ENCODE data around the gene FRRS1. TPM values are rescaled to one million over a fixed set of nuclear protein-coding genes. Genes with fewer than 3 reads are reported as not detected.

The FRRS1 gene
- total RNA-seq, 1 donor, result 23.2 TPM

- Histone ChIP-seq H3K4me3 (ENCODE audit: insufficient read depth, low read length) (no peak overlapping the region), H3K36me3 (ENCODE audit: insufficient read depth, low read length) (no peaks in the 10 kb centered on the region), H3K27ac (ENCODE audit: low read depth, low read length) (no peak overlapping the region), H3K79me2 (ENCODE audit: insufficient read depth, low read length) (no peaks in the 10 kb centered on the region), H3K4me2 (ENCODE audit: insufficient read depth, low read length) (peak overlapping the region; percentile 0), H4K20me1 (ENCODE audit: insufficient read depth, low read length) (no peaks in the 10 kb centered on the region), H3K4me1 (ENCODE audit: insufficient read depth, low read length) (peaks cover 5% of the 10 kb centered on the region), H2AFZ (ENCODE audit: low read length) (no peak overlapping the region), H3K9me3 (ENCODE audit: low read depth, low read length) (no peaks in the 10 kb centered on the region), H3K27me3 (ENCODE audit: insufficient read depth, low read length) (peaks cover 2% of the 10 kb centered on the region)
- no peak for TF ChIP-seq CTCF (IDR thresholded peaks at IDR 0.05; ENCODE audit: extremely low read depth, low read depth, low read length)
- no peak for DNase-seq (ENCODE audit: insufficient read length, low spot score, missing footprints)
Measured at GRCh38 chr1:99768524-99769245, 2.2 kb upstream of the FRRS1 start.

- peak overlapping the region; percentile 0 for H3K4me2 ChIP-seq (ENCODE audit: insufficient read depth, low read length)
- no peak overlapping the region for H3K27ac ChIP-seq (ENCODE audit: low read depth, low read length)
- no peaks in the 10 kb centered on the region for H3K9me3 ChIP-seq (ENCODE audit: low read depth, low read length)
- H3K27me3 ChIP-seq (ENCODE audit: insufficient read depth, low read length), result peaks cover 2% of the 10 kb centered on the region
- no peaks in the 10 kb centered on the region for H3K79me2 ChIP-seq (ENCODE audit: insufficient read depth, low read length)
- H4K20me1 ChIP-seq (ENCODE audit: insufficient read depth, low read length), result no peaks in the 10 kb centered on the region
- H2AFZ ChIP-seq (ENCODE audit: low read length), result no peak overlapping the region
- DNase-seq (ENCODE audit: insufficient read length, low spot score, missing footprints), result no peak
- H3K36me3 ChIP-seq (ENCODE audit: insufficient read depth, low read length), result no peaks in the 10 kb centered on the region
- no peak for TF ChIP-seq CTCF (IDR thresholded peaks at IDR 0.05; ENCODE audit: extremely low read depth, low read depth, low read length)
- no peak overlapping the region for H3K4me3 ChIP-seq (ENCODE audit: insufficient read depth, low read length)
- peaks cover 5% of the 10 kb centered on the region for H3K4me1 ChIP-seq (ENCODE audit: insufficient read depth, low read length)
Measured at GRCh38 chr1:99768104-99768503, 1.7 kb upstream of the FRRS1 start.

- H3K27me3 ChIP-seq (ENCODE audit: insufficient read depth, low read length), result no peaks in the 10 kb centered on the region
- DNase-seq (ENCODE audit: insufficient read length, low spot score, missing footprints), result no peak
- TF ChIP-seq CTCF (IDR thresholded peaks at IDR 0.05; ENCODE audit: extremely low read depth, low read depth, low read length), result no peak
- H4K20me1 ChIP-seq (ENCODE audit: insufficient read depth, low read length), result no peaks in the 10 kb centered on the region
- H3K36me3 ChIP-seq (ENCODE audit: insufficient read depth, low read length), result no peaks in the 10 kb centered on the region
- H3K27ac ChIP-seq (ENCODE audit: low read depth, low read length), result no peak overlapping the region
- H2AFZ ChIP-seq (ENCODE audit: low read length), result no peak overlapping the region
- H3K4me2 ChIP-seq (ENCODE audit: insufficient read depth, low read length), result no peak overlapping the region
- no peak overlapping the region for H3K4me3 ChIP-seq (ENCODE audit: insufficient read depth, low read length)
- H3K4me1 ChIP-seq (ENCODE audit: insufficient read depth, low read length), result peaks cover 5% of the 10 kb centered on the region
- H3K79me2 ChIP-seq (ENCODE audit: insufficient read depth, low read length), result no peaks in the 10 kb centered on the region
- H3K9me3 ChIP-seq (ENCODE audit: low read depth, low read length), result no peaks in the 10 kb centered on the region
Measured at GRCh38 chr1:99764909-99765308, 1.5 kb downstream of the FRRS1 start.

GRCh38 chr1:99764439-99764838 lies 2.0 kb downstream of the FRRS1 start:
- Histone ChIP-seq H3K27me3 (ENCODE audit: insufficient read depth, low read length) (no peaks in the 10 kb centered on the region), H3K4me1 (ENCODE audit: insufficient read depth, low read length) (peaks cover 5% of the 10 kb centered on the region), H3K27ac (ENCODE audit: low read depth, low read length) (no peak overlapping the region), H3K4me2 (ENCODE audit: insufficient read depth, low read length) (no peak overlapping the region), H3K9me3 (ENCODE audit: low read depth, low read length) (no peaks in the 10 kb centered on the region), H3K36me3 (ENCODE audit: insufficient read depth, low read length) (no peaks in the 10 kb centered on the region), H4K20me1 (ENCODE audit: insufficient read depth, low read length) (no peaks in the 10 kb centered on the region), H3K4me3 (ENCODE audit: insufficient read depth, low read length) (no peak overlapping the region), H3K79me2 (ENCODE audit: insufficient read depth, low read length) (no peaks in the 10 kb centered on the region), H2AFZ (ENCODE audit: low read length) (no peak overlapping the region)
- TF ChIP-seq CTCF (IDR thresholded peaks at IDR 0.05; ENCODE audit: extremely low read depth, low read depth, low read length), result no peak
- DNase-seq (ENCODE audit: insufficient read length, low spot score, missing footprints), result no peak
